IMR-90 (cell line): ENCODE results near the gene TSHZ1. TPM values are rescaled to one million over a fixed set of nuclear protein-coding genes. Genes with fewer than 3 reads are reported as not detected.
A peak's percentile ranks its signal among the peaks of the same experiment; 100 is the strongest.

Experiments used
- ATAC-seq: fragments of 200-7000 bp; cut with Tn5 transposase; 2 replicates; pipeline ENCODE4 v1.9.1; 2020; ENCODE audit warnings: low read depth, mild to moderate bottlenecking, moderate library complexity
- BruUV-seq: library from RNA; stranded (reverse); fragments of 400-500 nt; replicated peaks from 2 replicates; lab custom pipeline; 2021; lab: Mats Ljungman, UMichigan
- CTCF ChIA-PET: fragments of 300-600 bp; formaldehyde crosslinking; extraction: SDS; loops from one replicate; lab custom pipeline; 2021; ENCODE audit warnings: antibody characterized with exemption; lab: Yijun Ruan, JAX
- POLR2A ChIA-PET: fragments of 300-600 bp; sonication (Branson Sonifier 250); formaldehyde crosslinking; loops from one replicate; lab custom pipeline; 2022; ENCODE audit warnings: antibody characterized with exemption; ENCODE audit not compliant: unreplicated experiment; lab: Charles Lee
- DNase-seq: peaks from one replicate; pipeline ENCODE4 v3.0.0; 2013
- H2AFZ ChIP-seq: replicated peaks from 2 replicates; pipeline ENCODE3; 2013; ENCODE audit warnings: low read length, mild to moderate bottlenecking; ENCODE audit not compliant: poor library complexity
- H2AK5ac ChIP-seq: 2 replicates; pipeline ENCODE4 v1.6.1; 2013; ENCODE audit warnings: low read depth, low read length, inconsistent platforms
- H2AK9ac ChIP-seq: replicated peaks from 2 replicates; pipeline ENCODE3; 2013; ENCODE audit warnings: mild to moderate bottlenecking, low read depth, low read length, moderate library complexity; ENCODE audit not compliant: poor library complexity
- H2BK120ac ChIP-seq: 2 replicates; pipeline ENCODE4 v1.6.1; 2013; ENCODE audit warnings: low read depth, low read length, inconsistent platforms
- H2BK15ac ChIP-seq: 3 replicates; pipeline ENCODE4 v1.6.1; 2013; ENCODE audit warnings: low read depth, low read length, inconsistent platforms
- H2BK20ac ChIP-seq: 2 replicates; pipeline ENCODE4 v1.6.1; 2013; ENCODE audit warnings: low read depth, mild to moderate bottlenecking, inconsistent platforms, low read length, moderate library complexity
- H2BK5ac ChIP-seq: 2 replicates; pipeline ENCODE4 v1.6.1; 2013; ENCODE audit warnings: mild to moderate bottlenecking, low read depth, low read length, inconsistent platforms; ENCODE audit not compliant: poor library complexity, severe bottlenecking
- H3K14ac ChIP-seq: replicated peaks from 2 replicates; pipeline ENCODE4 v1.6.1; 2013; ENCODE audit warnings: low read depth, low read length, inconsistent platforms
- H3K18ac ChIP-seq: 2 replicates; pipeline ENCODE4 v1.6.1; 2013; ENCODE audit warnings: low read depth, low read length, control low read depth
- H3K23ac ChIP-seq: 2 replicates; pipeline ENCODE4 v1.6.1; 2013; ENCODE audit warnings: low read depth, low read length, inconsistent platforms
- H3K27ac ChIP-seq: 2 replicates; pipeline ENCODE4 v1.5.1; 2013; ENCODE audit warnings: mild to moderate bottlenecking, control low read depth, low read length; ENCODE audit not compliant: insufficient read depth
- H3K27me3 ChIP-seq: 2 replicates; pipeline ENCODE4 v1.6.1; 2013; ENCODE audit warnings: low read length; ENCODE audit not compliant: control insufficient read depth, insufficient read depth
- H3K36me3 ChIP-seq: 2 replicates; pipeline ENCODE4 v1.6.1; 2013; ENCODE audit warnings: low read length, mixed read lengths; ENCODE audit not compliant: control insufficient read depth, insufficient read depth
- H3K4ac ChIP-seq: 2 replicates; pipeline ENCODE4 v1.6.1; 2013; ENCODE audit warnings: low read depth, low read length, inconsistent platforms
- H3K4me1 ChIP-seq: 2 replicates; pipeline ENCODE4 v1.6.1; 2013; ENCODE audit warnings: low read length, mixed read lengths; ENCODE audit not compliant: control insufficient read depth, insufficient read depth
- H3K4me2 ChIP-seq: 2 replicates; pipeline ENCODE4 v1.6.1; 2013; ENCODE audit warnings: low read depth, mild to moderate bottlenecking, control low read depth, low read length, moderate library complexity
- H3K4me3 ChIP-seq: 2 replicates; pipeline ENCODE4 v1.5.1; 2013; ENCODE audit warnings: low read depth, mild to moderate bottlenecking, control low read depth, low read length, moderate library complexity; ENCODE audit not compliant: insufficient read depth
- H3K56ac ChIP-seq: 2 replicates; pipeline ENCODE4 v1.6.1; 2013; ENCODE audit warnings: low read length, inconsistent platforms; ENCODE audit not compliant: insufficient read depth; ENCODE audit errors: extremely low read depth
- H3K79me1 ChIP-seq, 2 experiments: 2 replicates each; pipeline ENCODE4 v1.6.1; 2013; ENCODE audit warnings: low read length in 2 of 2, inconsistent platforms in 1 of 2, low read depth in 1 of 2
- H3K9ac ChIP-seq: 2 replicates; pipeline ENCODE4 v1.6.1; 2013; ENCODE audit warnings: low read depth, low read length, control low read depth
- H3K9me1 ChIP-seq: 2 replicates; pipeline ENCODE4 v1.6.1; 2013; ENCODE audit warnings: low read length, inconsistent platforms; ENCODE audit not compliant: insufficient read depth
- H3K9me3 ChIP-seq: 2 replicates; pipeline ENCODE4 v1.6.1; 2013; ENCODE audit warnings: low read length; ENCODE audit not compliant: control insufficient read depth, insufficient read depth
- H4K20me1 ChIP-seq: 2 replicates; pipeline ENCODE4 v1.6.1; 2013; ENCODE audit warnings: low read length, inconsistent platforms; ENCODE audit not compliant: insufficient read depth
- H4K5ac ChIP-seq: 2 replicates; pipeline ENCODE4 v1.6.1; 2013; ENCODE audit warnings: mild to moderate bottlenecking, low read depth, low read length, control low read depth
- H4K8ac ChIP-seq, 2 experiments: 2 replicates each; pipeline ENCODE4 v1.6.1; 2013; ENCODE audit warnings: low read depth in 2 of 2, low read length in 2 of 2, control low read depth in 1 of 2, inconsistent platforms in 1 of 2
- H4K91ac ChIP-seq: 2 replicates; pipeline ENCODE4 v1.6.1; 2013; ENCODE audit warnings: low read depth, low read length, inconsistent platforms; ENCODE audit not compliant: insufficient read depth
- POLR2A ChIP-seq: IDR thresholded peaks from 2 replicates; pipeline ENCODE4 v1.6.1; 2012; ENCODE audit warnings: mild to moderate bottlenecking, low read depth, low read length
- WGBS, 2 experiments: methylation state at CpG; one replicate each; pipeline versions ENCODE4 v1.1.5 to v1.1.7; 2013; ENCODE audit warnings: missing lambda C conversion rate in 2 of 2; ENCODE audit not compliant: insufficient read length in 1 of 2; ENCODE audit errors: extremely low coverage in 2 of 2; 5-methylcytosine and 5-hydroxymethylcytosine counted together
- dilution Hi-C: fragments of 300-500 bp; cut with HindIII; formaldehyde crosslinking; loops from one replicate; pipeline ENCODE4 v1.14.3; 2018; ENCODE audit warnings: low sequenced_read_pairs; ENCODE audit not compliant: unreplicated experiment
- in situ Hi-C: fragments of 300-500 bp; cut with MboI; formaldehyde crosslinking; loops from 3 replicates; pipeline ENCODE4 v1.14.3; 2019; ENCODE audit warnings: low sequenced_read_pairs, inconsistent platforms, mixed read lengths
- intact Hi-C: fragments of 100-400 bp; cut with micrococcal nuclease; formaldehyde crosslinking; loops from 2 replicates; pipeline ENCODE4 v1.10.0; 2022
- polyA plus RNA-seq, 3 experiments: library from polyadenylated mRNA; depleted of rRNA; stranded (reverse); fragments of >200 nt; gene quantifications; 2 replicates each; pipeline ENCODE4 v1.2.3, GENCODE V29; 2012; ENCODE audit warnings: low replicate concordance in 1 of 3
- total RNA-seq: library from RNA; depleted of rRNA; stranded (reverse); fragments of >200 nt; gene quantifications from 2 replicates; pipeline ENCODE4 v1.2.3, GENCODE V29; 2012
- TF ChIP-seq, protein P1 (sequence below): fragments of 150-350 bp; IDR thresholded peaks from 2 replicates; pipeline ENCODE4 v1.6.1; 2016; ENCODE audit warnings: low read depth, mild to moderate bottlenecking, low read length, moderate library complexity, borderline replicate concordance

The TSHZ1 gene
- total and polyA plus RNA-seq, 2 of the 4 experiments (the other 2 are of a cell fraction), result 7.1 to 10.0 TPM

DNA sequence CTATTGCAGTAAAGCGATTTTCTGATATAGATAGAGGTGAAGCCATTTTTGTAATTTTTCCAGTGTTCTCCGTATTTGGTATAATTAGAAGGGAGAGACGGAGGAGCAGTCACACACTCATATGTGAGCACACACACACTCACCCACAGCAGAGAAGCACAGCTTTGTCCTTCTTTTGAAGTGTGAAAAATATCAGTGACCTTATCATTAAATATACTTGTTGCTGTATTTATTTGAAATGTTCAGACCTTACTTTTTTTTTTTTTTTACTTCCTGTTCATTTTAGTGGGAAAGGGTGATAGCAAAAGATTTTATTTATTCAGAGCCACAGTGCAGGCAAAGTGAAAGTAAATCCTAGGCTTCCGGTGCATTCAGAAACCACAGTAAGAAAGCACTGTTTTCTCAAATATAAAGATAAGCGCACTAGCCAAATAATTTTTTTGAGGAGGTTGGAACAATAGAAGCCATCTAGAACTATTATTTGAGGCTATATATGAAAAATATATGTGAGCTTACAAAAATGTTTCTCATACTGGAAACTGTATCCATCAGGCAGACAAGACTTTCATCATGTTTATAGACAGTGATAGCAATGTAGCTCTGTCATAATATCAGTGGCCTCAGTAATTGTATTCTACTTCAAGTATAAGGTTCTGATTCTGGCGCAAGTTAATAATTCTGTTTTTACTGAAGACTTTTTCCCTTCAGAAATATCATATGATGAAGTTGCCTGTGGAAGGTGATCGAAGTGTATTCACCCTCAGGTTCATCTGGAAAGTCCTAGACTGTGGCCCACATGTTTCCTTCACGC, 37.2 kb downstream of the TSHZ1 start:
- no CpG with 5 or more reads among the region's 8 CpGs for WGBS, 2 experiments
- peak overlapping the region; percentile 40 for H3K4me3 ChIP-seq
- peak; percentile 72 for ATAC-seq
- H2AK5ac ChIP-seq, result no peak overlapping the region
- H4K8ac ChIP-seq, result peak overlapping the region; percentile 34 to 90
- no peaks in the 10 kb centered on the region for H3K36me3 ChIP-seq
- no peak overlapping the region for H2AK9ac ChIP-seq
- H3K56ac ChIP-seq, result peak overlapping the region; percentile 80
- peak overlapping the region; percentile 84 for H3K18ac ChIP-seq
- TF ChIP-seq, protein P1, sequence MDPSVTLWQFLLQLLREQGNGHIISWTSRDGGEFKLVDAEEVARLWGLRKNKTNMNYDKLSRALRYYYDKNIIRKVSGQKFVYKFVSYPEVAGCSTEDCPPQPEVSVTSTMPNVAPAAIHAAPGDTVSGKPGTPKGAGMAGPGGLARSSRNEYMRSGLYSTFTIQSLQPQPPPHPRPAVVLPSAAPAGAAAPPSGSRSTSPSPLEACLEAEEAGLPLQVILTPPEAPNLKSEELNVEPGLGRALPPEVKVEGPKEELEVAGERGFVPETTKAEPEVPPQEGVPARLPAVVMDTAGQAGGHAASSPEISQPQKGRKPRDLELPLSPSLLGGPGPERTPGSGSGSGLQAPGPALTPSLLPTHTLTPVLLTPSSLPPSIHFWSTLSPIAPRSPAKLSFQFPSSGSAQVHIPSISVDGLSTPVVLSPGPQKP, result no peak
- TF ChIP-seq POLR2A, result no peak
- dilution Hi-C loops, result no loop called here
- peak overlapping the region; percentile 81 for H2BK120ac ChIP-seq
- peaks cover 15 to 51% of the 10 kb centered on the region in 2 experiments; a peak in 3 of 4 replicates for H3K79me1 ChIP-seq
- ChIA-PET CTCF (interaction anchor here (0.7 to 0.9 kb wide), 4 partner anchors 11 to 978 kb away, joined by 4 to 6 read pairs (median 6); no protein-coding TSS in a partner anchor), POLR2A (no interaction called here)
- H2BK20ac ChIP-seq, result peak overlapping the region; percentile 42; the same call in 1 of the 2 replicates
- peak overlapping the region; percentile 76; the same call in 1 of the 2 replicates for H3K4ac ChIP-seq
- no peaks in the 10 kb centered on the region for H3K27me3 ChIP-seq
- H2BK15ac ChIP-seq, result peak overlapping the region; percentile 6; the same call in 1 of the 3 replicates
- H2AFZ ChIP-seq, result no peak overlapping the region
- no peaks in the 10 kb centered on the region for H4K20me1 ChIP-seq
- H3K4me2 ChIP-seq, result peak overlapping the region; percentile 86
- H3K23ac ChIP-seq, result peak overlapping the region; percentile 90; the same call in 1 of the 2 replicates
- peak overlapping the region; percentile 88 for H2BK5ac ChIP-seq
- DNase-seq, result peak; percentile 65
- in situ Hi-C loops, result no loop called here
- BruUV-seq, result no TSS peak
- peaks cover 11% of the 10 kb centered on the region; the same call in 1 of the 2 replicates for H3K9me1 ChIP-seq
- H3K9me3 ChIP-seq, result no peaks in the 10 kb centered on the region
- H4K91ac ChIP-seq, result peak overlapping the region; percentile 71; the same call in 1 of the 2 replicates
- peak overlapping the region; percentile 87 for H3K9ac ChIP-seq
- peak overlapping the region; percentile 96 for H3K27ac ChIP-seq
- H3K4me1 ChIP-seq, result peaks cover 16% of the 10 kb centered on the region
- intact Hi-C loops, result loop anchor here (2.0 kb wide), 1 partner anchor 41 kb away; no protein-coding TSS in a partner anchor
- H4K5ac ChIP-seq, result peak overlapping the region; percentile 93
- H3K14ac ChIP-seq, result peak overlapping the region; percentile 87
